Keratinocyte (primary cell): ENCODE data around the gene NLRP8.
"Not testable (repeated sequence)": the region's sequence is repeated elsewhere in the genome, so short reads cannot be mapped to it uniquely, and the experiment has no call there.

Source experiments
- EZH2 ChIP-seq: IDR thresholded peaks from one replicate; pipeline ENCODE4 v1.6.1; 2012; ENCODE audit warnings: inconsistent platforms, mild to moderate bottlenecking, low read length, moderate library complexity
- TF ChIP-seq, protein P1 (sequence below), 3 experiments: IDR thresholded peaks in 1 of 3; conservative IDR thresholded peaks in 1 of 3; optimal IDR thresholded peaks in 1 of 3; 2 replicates in 2 of 3; 3 replicates in 1 of 3; pipeline versions ENCODE3 to v1.5.1; 2011; ENCODE audit warnings: low read length in 3 of 3, mild to moderate bottlenecking in 3 of 3, moderate library complexity in 2 of 3, control low read depth in 1 of 3, inconsistent platforms in 1 of 3; ENCODE audit not compliant: insufficient read depth in 2 of 3; ENCODE audit errors: extremely low read depth in 1 of 3

DNA sequence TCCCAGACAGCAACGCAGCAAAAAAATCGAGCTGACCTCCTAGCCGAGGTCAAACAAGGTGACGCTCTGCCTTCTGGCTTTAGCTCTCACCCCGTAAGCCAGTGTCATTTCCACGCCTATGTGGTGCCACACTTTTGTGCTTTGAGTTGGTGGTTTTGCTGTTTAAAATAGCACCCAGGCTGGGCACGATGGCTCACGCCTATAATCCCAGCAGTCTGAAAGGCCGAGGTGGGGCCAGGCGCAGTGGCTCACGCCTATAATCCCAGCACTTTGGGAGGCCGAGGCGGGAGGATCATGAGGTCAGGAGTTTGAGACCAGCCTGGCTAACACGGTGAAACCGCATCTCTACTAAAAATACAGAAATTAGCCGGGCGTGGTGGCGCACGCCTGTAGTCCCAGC lies 2.9 kb downstream of the NLRP8 start:
- TF ChIP-seq, protein P1, sequence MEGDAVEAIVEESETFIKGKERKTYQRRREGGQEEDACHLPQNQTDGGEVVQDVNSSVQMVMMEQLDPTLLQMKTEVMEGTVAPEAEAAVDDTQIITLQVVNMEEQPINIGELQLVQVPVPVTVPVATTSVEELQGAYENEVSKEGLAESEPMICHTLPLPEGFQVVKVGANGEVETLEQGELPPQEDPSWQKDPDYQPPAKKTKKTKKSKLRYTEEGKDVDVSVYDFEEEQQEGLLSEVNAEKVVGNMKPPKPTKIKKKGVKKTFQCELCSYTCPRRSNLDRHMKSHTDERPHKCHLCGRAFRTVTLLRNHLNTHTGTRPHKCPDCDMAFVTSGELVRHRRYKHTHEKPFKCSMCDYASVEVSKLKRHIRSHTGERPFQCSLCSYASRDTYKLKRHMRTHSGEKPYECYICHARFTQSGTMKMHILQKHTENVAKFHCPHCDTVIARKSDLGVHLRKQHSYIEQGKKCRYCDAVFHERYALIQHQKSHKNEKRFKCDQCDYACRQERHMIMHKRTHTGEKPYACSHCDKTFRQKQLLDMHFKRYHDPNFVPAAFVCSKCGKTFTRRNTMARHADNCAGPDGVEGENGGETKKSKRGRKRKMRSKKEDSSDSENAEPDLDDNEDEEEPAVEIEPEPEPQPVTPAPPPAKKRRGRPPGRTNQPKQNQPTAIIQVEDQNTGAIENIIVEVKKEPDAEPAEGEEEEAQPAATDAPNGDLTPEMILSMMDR (optimal IDR thresholded peaks at IDR 0.05 in 1 of 3, IDR thresholded peaks at IDR 0.05 in 1 of 3, conservative IDR thresholded peaks at IDR 0.05 in 1 of 3; ENCODE audit: extremely low read depth in 1 of 3, insufficient read depth in 2 of 3, low read length in 3 of 3): not testable (repeated sequence)
- not testable (repeated sequence) for TF ChIP-seq EZH2
